Endometrial microvascular endothelial cells (primary cell): ENCODE data around the gene SHKBP1. TPM values are rescaled to one million over a fixed set of nuclear protein-coding genes. Genes with fewer than 3 reads are reported as not detected.
"Not testable (repeated sequence)": the region's sequence is repeated elsewhere in the genome, so short reads cannot be mapped to it uniquely, and the experiment has no call there.

Experiments
- in situ Hi-C: cut with HindIII; loops from 2 replicates; pipeline ENCODE4 v1.10.0; 2017; ENCODE audit warnings: low sequenced_read_pairs, low pct_unique_long_range_greater_than_20kb; ENCODE audit errors: inconsistent ontology term
- total RNA-seq: library from RNA; depleted of rRNA; stranded (reverse); fragments of >200 nt; gene quantifications from one replicate; pipeline ENCODE4 v1.2.3, GENCODE V29; 2015; ENCODE audit errors: inconsistent ontology term

The SHKBP1 gene
- total RNA-seq, 1 donor from 2014 or later: 107 TPM

DNA sequence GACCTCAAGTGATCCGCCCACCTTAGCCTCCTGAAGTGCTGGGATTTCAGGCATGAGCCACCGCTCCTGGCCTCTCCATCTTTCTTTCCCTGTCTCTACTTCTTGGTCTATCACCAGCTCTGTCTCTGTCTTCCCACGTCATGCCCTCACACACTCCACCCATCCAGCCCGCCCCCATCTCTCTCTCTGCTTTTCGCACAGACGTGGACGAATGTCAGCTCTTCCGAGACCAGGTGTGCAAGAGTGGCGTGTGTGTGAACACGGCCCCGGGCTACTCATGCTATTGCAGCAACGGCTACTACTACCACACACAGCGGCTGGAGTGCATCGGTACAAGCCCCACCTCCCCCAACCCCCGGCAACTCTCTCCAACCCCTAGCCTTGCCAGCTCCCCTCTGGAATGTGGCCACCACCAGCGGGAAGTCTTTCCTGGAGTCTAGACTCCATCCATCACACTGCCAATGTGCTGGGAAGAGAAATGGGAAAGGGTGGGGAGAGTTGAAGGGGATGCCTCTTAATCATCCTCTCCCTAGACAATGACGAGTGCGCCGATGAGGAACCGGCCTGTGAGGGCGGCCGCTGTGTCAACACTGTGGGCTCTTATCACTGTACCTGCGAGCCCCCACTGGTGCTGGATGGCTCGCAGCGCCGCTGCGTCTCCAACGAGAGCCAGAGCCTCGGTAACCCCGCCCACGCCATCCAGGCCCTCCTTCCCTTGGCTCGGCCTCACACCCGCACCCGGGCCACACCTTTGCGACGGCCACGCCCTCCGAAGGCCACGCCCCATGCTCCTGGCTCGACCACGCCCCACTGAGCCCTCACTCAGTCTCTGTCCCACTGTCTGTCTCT, 47.0 kb downstream of the SHKBP1 start:
- in situ Hi-C loops: no loop called here

GRCh38 chr19:40624369-40625153, 47.9 kb downstream of the SHKBP1 start:
- in situ Hi-C loops: not testable (repeated sequence)

GRCh38 chr19:40625406-40626120, 48.9 kb downstream of the SHKBP1 start:
- in situ Hi-C loops: no loop called here

- in situ Hi-C loops: no loop called here
Observed at GRCh38 chr19:40626918-40627317, 50.2 kb downstream of the SHKBP1 start.

DNA sequence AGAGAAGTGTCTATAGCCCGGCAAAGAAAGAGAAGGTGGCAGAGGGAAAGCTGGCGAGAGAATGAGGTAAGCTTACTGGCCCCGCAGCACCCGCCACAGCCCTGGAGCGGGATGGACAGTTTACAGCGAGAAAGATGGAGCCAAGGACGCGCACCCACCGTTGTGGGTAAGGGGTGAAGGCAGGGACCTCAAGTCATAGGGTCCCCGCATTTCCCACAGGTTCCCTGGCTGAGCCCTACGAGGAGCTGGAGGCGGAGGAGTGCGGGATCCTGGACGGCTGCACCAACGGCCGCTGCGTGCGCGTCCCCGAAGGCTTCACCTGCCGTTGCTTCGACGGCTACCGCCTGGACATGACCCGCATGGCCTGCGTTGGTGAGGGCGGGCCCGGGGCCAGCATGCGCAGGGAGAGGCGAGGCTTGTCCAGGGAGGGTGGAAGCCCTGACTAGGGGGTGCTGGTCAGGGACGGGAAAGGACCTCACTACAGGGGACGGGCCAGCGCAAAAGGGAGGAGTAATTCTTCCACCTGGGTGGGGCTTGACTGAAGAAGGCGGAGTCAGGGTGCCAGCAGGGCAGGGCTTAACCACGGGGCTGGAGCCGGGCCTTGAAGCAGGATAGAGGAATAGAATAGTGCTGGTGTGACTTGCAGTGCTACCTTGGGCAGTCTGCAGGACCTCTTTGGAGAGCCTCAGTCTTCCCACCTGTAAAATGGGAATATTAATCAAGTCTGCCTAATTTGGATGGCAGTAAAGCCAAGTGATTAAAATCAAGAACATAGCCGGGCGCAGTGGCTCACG, 51.0 kb downstream of the SHKBP1 start:
- in situ Hi-C loops: no loop called here

GRCh38 chr19:40629346-40629745, 52.7 kb downstream of the SHKBP1 start:
- in situ Hi-C loops: no loop called here

DNA sequence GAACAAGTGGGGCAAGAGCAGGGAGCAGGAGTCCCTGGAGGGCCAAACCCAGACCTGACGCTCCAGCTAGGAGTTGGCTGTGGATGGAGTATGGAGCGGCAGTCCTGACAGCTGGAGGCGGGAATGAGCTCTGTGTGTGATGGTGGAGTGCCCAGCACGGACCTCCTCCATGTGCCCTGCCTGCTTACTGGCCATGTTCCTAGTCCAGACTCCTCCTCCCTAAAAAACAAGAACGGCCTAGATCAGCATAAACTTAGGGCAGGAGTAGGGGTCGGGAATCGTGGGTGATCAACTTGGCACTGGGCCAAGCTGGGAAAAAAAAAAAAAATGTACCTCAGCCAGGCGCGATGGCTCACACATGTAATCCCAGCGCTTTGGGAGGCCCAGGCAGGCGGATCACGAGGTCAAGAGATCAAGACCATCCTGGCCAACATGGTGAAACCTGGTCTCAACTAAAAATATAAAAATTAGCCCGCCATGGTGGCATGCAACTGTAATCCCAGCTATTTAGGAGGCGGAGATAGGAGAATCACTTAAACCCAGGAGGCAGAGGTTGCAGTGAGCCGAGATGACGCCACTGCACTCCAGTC, 54.0 kb downstream of the SHKBP1 start:
- in situ Hi-C loops: no loop called here

DNA sequence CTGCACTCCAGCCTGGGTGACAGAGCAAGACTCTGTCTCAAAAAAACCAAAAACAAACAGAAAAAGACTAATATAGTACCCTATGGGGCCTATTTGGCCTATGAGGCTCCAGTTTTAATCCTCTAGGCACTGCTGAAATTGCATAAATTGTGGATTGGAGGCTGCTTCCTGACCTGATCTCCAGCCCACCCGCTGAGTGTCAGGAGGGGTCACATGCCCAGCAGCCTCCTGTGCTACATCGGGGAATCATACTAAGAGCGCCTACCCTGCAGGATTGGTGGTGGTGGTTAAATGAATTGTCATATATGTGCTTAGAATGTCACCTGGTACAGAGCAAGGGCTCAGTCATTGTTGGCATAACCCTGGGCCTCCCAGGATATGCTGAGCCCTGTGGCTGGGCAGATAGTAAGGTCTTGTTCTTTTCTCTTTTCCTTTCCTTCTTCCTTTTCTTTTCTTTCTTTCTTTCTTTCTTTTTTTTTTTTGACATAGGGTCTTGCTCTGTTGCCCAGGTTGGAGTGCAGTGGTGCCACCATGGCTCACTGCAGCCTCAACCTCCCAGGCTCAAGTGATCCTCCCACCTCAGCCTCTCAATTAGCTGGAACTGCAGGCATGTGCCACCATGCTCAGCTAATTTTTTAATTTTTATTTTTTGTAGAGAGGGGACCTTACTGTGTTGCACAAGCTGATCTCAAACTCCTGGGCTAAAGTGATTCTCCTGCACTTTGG, 55.8 kb downstream of the SHKBP1 start:
- in situ Hi-C loops: no loop called here

- in situ Hi-C loops: no loop called here
Observed at GRCh38 chr19:40633207-40633606, 56.5 kb downstream of the SHKBP1 start.

- in situ Hi-C loops: no loop called here
Observed at GRCh38 chr19:40638327-40638726, 61.7 kb downstream of the SHKBP1 start.

- in situ Hi-C loops: no loop called here
Observed at GRCh38 chr19:40639638-40639982, 62.9 kb downstream of the SHKBP1 start.

GRCh38 chr19:40640744-40641143, 64.1 kb downstream of the SHKBP1 start:
- in situ Hi-C loops: no loop called here

Other genes with a start within 250 kb of the SHKBP1 start
- gene C19orf47, start 228.5 kb upstream of the SHKBP1 start, total RNA-seq: 14.3 TPM
- 404 TPM for gene PLD3, start 228.2 kb upstream of the SHKBP1 start, total RNA-seq
- gene HIPK4, start 186.7 kb upstream of the SHKBP1 start, total RNA-seq: 0.09 TPM
- gene PRX, start 163.5 kb upstream of the SHKBP1 start, total RNA-seq: 2.8 TPM
- gene SERTAD1, start 150.9 kb upstream of the SHKBP1 start, total RNA-seq: 23.0 TPM
- 27.0 TPM for gene SERTAD3, start 132.5 kb upstream of the SHKBP1 start, total RNA-seq
- 66.3 TPM for gene BLVRB, start 111.1 kb upstream of the SHKBP1 start, total RNA-seq
- not detected for gene SPTBN4, start 109.9 kb upstream of the SHKBP1 start, total RNA-seq
- 11.6 TPM for gene LTBP4, start 24.5 kb downstream of the SHKBP1 start, total RNA-seq
- gene NUMBL, start 113.8 kb downstream of the SHKBP1 start, total RNA-seq: 33.1 TPM
- 26.2 TPM for gene COQ8B, start 140.0 kb downstream of the SHKBP1 start, total RNA-seq
- gene ITPKC, start 140.2 kb downstream of the SHKBP1 start, total RNA-seq: 20.5 TPM
- gene ACTMAP, start 173.6 kb downstream of the SHKBP1 start, total RNA-seq: 2.0 TPM
- gene SNRPA, start 174.3 kb downstream of the SHKBP1 start, total RNA-seq: 80.3 TPM
- gene MIA, start 198.6 kb downstream of the SHKBP1 start, total RNA-seq: not detected
- gene RAB4B, start 201.4 kb downstream of the SHKBP1 start, total RNA-seq: 30.0 TPM
- 121 TPM for gene EGLN2, start 222.3 kb downstream of the SHKBP1 start, total RNA-seq